Endothelial cell of umbilical vein (primary cell): ENCODE measurements around the gene NTSR1. TPM values are rescaled to one million over a fixed set of nuclear protein-coding genes. Genes with fewer than 3 reads are reported as not detected.

Experiments
- BruUV-seq: library from RNA; stranded (reverse); fragments of 400-500 nt; replicated peaks from 2 replicates; lab custom pipeline; 2021; lab: Mats Ljungman, UMichigan
- CTCF ChIA-PET: fragments of 300-600, 350-600 bp; sonication (Branson Sonifier 250); formaldehyde crosslinking; loops from one replicate; lab custom pipeline; 2021; ENCODE audit warnings: antibody characterized with exemption, inconsistent platforms; lab: Charles Lee
- POLR2A ChIA-PET: fragments of 300-600, 350-600 bp; sonication (Branson Sonifier 250); formaldehyde crosslinking; loops from one replicate; lab custom pipeline; 2021; ENCODE audit warnings: antibody characterized with exemption, inconsistent platforms; lab: Charles Lee
- DNase-seq: peaks from one replicate; pipeline ENCODE4 v3.0.0-alpha.2; 2011; ENCODE audit warnings: low read depth, low spot score
- FAIRE-seq: peaks from 2 replicates; lab custom pipeline; 2011; peaks lifted over from hg19 to GRCh38; lab: Jason Lieb, UNC
- H2AFZ ChIP-seq: 2 replicates; pipeline ENCODE4 v1.6.0; 2012; ENCODE audit warnings: low read depth, low read length, control low read depth, inconsistent platforms
- H3K27ac ChIP-seq: 2 replicates; pipeline ENCODE4 v1.5.1; 2011; ENCODE audit warnings: low read depth, mild to moderate bottlenecking, control low read depth, low read length, moderate library complexity; ENCODE audit not compliant: insufficient read depth
- H3K27me3 ChIP-seq, 2 experiments: 2 replicates each; pipeline versions ENCODE4 v1.6.0 to v1.6.1; 2011; ENCODE audit warnings: low read length in 2 of 2, mixed read lengths in 1 of 2; ENCODE audit not compliant: control insufficient read depth in 2 of 2, insufficient read depth in 2 of 2
- H3K36me3 ChIP-seq, 2 experiments: 2 replicates in 1 of 2; 3 replicates in 1 of 2; pipeline ENCODE4 v1.5.1; 2011; ENCODE audit warnings: low read length in 2 of 2, mild to moderate bottlenecking in 1 of 2, moderate library complexity in 1 of 2; ENCODE audit not compliant: control insufficient read depth in 2 of 2, insufficient read depth in 2 of 2; ENCODE audit errors: extremely low read depth in 1 of 2
- H3K4me1 ChIP-seq: 3 replicates; pipeline ENCODE4 v1.5.1; 2011; ENCODE audit warnings: mild to moderate bottlenecking, low read length; ENCODE audit not compliant: control insufficient read depth, insufficient read depth; ENCODE audit errors: extremely low read depth
- H3K4me2 ChIP-seq: 2 replicates; pipeline ENCODE4 v1.6.1; 2011; ENCODE audit warnings: low read length, control low read depth, mixed read lengths; ENCODE audit not compliant: insufficient read depth
- H3K4me3 ChIP-seq, 3 experiments: fragments of 200-600 bp in 1 of 3; sonication (generic), shearing (Covaris generic) in 1 of 3; replicated peaks in 1 of 3; 2 replicates each; pipeline ENCODE4 v1.5.1; 2011 to 2016; ENCODE audit warnings: control low read depth in 3 of 3, low read length in 3 of 3, mild to moderate bottlenecking in 2 of 3, inconsistent platforms in 1 of 3, low read depth in 1 of 3, moderate library complexity in 1 of 3; ENCODE audit not compliant: insufficient read depth in 1 of 3
- H3K79me2 ChIP-seq: 2 replicates; pipeline ENCODE4 v1.6.0; 2012; ENCODE audit warnings: low read length, inconsistent platforms; ENCODE audit not compliant: control insufficient read depth, insufficient read depth
- H3K9ac ChIP-seq: replicated peaks from 2 replicates; pipeline ENCODE3; 2011; ENCODE audit warnings: low read length, control low read depth; ENCODE audit not compliant: insufficient read depth; ENCODE audit errors: extremely low read depth
- H3K9me1 ChIP-seq: replicated peaks from 3 replicates; pipeline ENCODE4 v1.6.0; 2011; ENCODE audit warnings: mild to moderate bottlenecking, low read length; ENCODE audit not compliant: control insufficient read depth, insufficient read depth; ENCODE audit errors: extremely low read depth
- H3K9me3 ChIP-seq: replicated peaks from 2 replicates; pipeline ENCODE4 v1.5.1; 2012; ENCODE audit warnings: low read length, inconsistent platforms; ENCODE audit not compliant: control insufficient read depth, insufficient read depth
- H4K20me1 ChIP-seq: replicated peaks from 2 replicates; pipeline ENCODE3; 2011; ENCODE audit warnings: mild to moderate bottlenecking, low read length; ENCODE audit not compliant: control insufficient read depth, insufficient read depth; ENCODE audit errors: extremely low read depth
- EZH2 ChIP-seq: IDR thresholded peaks from 2 replicates; pipeline ENCODE4 v1.6.1; 2012; ENCODE audit warnings: borderline replicate concordance, low read depth, mild to moderate bottlenecking, moderate library complexity, low read length, inconsistent platforms; ENCODE audit not compliant: severe bottlenecking
- FOS ChIP-seq: IDR thresholded peaks from 2 replicates; pipeline ENCODE4 v1.6.1; 2011; ENCODE audit warnings: mild to moderate bottlenecking, low read length, moderate library complexity, borderline replicate concordance; ENCODE audit not compliant: insufficient read depth
- GATA2 ChIP-seq: IDR thresholded peaks from 2 replicates; pipeline ENCODE4 v1.7.0; 2011; ENCODE audit warnings: low read depth, mild to moderate bottlenecking, moderate library complexity, mixed read lengths, low read length; ENCODE audit not compliant: insufficient read length, insufficient read depth
- JUN ChIP-seq: IDR thresholded peaks from 2 replicates; pipeline ENCODE4 v1.6.1; 2011; ENCODE audit warnings: borderline replicate concordance, low read depth; ENCODE audit not compliant: insufficient read length, insufficient read depth
- MAX ChIP-seq: IDR thresholded peaks from 2 replicates; pipeline ENCODE4 v1.6.1; 2011; ENCODE audit not compliant: insufficient read depth, insufficient read length
- MYC ChIP-seq: IDR thresholded peaks from one replicate; pipeline ENCODE4 v1.6.1; 2011; ENCODE audit warnings: mild to moderate bottlenecking, low read depth, low read length
- POLR2A ChIP-seq: IDR thresholded peaks from 2 replicates; pipeline ENCODE4 v1.6.1; 2012; ENCODE audit warnings: low read depth, mild to moderate bottlenecking, control low read depth, low read length
- POLR2AphosphoS5 ChIP-seq: IDR thresholded peaks from 2 replicates; pipeline ENCODE4 v1.6.1; 2012; ENCODE audit warnings: low read depth, mild to moderate bottlenecking, control low read depth, low read length, moderate library complexity; ENCODE audit not compliant: insufficient read depth
- dilution Hi-C: fragments of 300-500 bp; cut with MboI; formaldehyde crosslinking; loops from one replicate; pipeline ENCODE4 v1.15.0; 2019; ENCODE audit warnings: low sequenced_read_pairs; ENCODE audit not compliant: extremely low pct_ligation_motif_present
- intact Hi-C: fragments of 100-400 bp; cut with micrococcal nuclease; formaldehyde crosslinking; loops from one replicate; pipeline ENCODE4 v1.10.0; 2022
- polyA plus RNA-seq, 4 experiments: library from polyadenylated mRNA; depleted of rRNA in 3 of 4; stranded (reverse) in 3 of 4; unstranded in 1 of 4; fragments of >200 nt; gene quantifications; 2 replicates each; pipeline versions ENCODE4 v1.2.1 to v1.2.3, GENCODE V29; 2011 to 2012; ENCODE audit warnings: missing spikeins in 1 of 4
- total RNA-seq: library from RNA; stranded (reverse); gene quantifications from 2 replicates; pipeline ENCODE4 v1.2.3, GENCODE V29; 2021
- TF ChIP-seq, protein P1 (sequence below), 2 donors: IDR thresholded peaks; 1 replicate in 1 of 2; 2 replicates in 1 of 2; pipeline ENCODE4 v1.5.1; 2011; ENCODE audit warnings: low read length in 2 of 2, mild to moderate bottlenecking in 2 of 2, moderate library complexity in 2 of 2, control low read depth in 1 of 2, inconsistent platforms in 1 of 2, low read depth in 1 of 2; ENCODE audit not compliant: insufficient read depth in 1 of 2; ENCODE audit errors: extremely low read depth in 1 of 2

NTSR1 gene
- total and polyA plus RNA-seq, 2 donors (not counting 3 experiments of a cell fraction or from before 2014, with no cell fraction given), result 0.14 to 2.1 TPM

DNA sequence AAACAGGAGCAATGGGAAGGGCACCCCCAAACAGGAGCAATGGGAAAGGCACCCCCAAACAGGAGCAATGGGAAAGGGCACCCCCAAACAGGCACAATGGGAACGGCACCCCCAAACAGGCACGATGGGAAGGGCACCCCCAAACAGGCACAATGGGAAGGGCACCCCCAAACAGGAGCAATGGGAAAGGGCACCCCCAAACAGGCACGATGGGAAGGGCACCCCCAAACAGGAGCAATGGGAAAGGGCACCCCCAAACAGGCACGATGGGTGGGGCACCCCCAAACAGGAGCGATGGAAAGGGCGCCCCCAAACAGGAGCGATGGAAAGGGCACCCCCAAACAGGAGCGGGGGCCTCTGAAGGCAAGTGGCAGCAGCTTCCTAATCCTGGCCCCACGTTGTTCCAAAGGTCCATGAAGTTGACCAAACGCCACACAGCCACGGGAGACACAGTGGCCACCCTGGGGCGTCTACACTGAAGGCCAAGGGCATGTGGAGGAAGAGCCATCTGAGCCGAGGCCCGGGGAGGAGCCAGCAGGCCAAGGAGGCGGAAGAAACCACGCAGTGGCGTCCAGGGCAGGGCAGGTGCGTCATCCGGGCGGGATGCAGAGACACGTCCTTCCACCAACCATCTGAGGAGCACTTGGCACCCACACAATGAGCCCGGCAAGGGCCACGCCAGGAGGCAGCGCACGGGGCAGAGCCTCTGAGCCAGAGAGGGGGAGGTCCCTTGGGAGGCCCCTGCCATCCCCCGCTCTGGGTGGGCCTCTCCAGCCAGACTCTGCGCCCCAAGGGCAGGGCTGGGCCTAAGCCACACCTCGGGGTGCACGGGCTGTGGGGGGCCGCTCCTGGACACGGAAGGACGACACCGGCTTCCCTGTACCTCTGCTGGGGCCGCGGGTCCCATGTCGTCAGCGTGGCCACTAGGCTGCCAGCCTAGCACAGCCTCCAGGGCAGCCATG is 21.5 kb upstream of the NTSR1 start:
- TF ChIP-seq GATA2 (no peak), POLR2AphosphoS5 (no peak), EZH2 (no peak), POLR2A (no peak), MYC (no peak), MAX (no peak), FOS (no peak), JUN (no peak)
- TF ChIP-seq, protein P1, sequence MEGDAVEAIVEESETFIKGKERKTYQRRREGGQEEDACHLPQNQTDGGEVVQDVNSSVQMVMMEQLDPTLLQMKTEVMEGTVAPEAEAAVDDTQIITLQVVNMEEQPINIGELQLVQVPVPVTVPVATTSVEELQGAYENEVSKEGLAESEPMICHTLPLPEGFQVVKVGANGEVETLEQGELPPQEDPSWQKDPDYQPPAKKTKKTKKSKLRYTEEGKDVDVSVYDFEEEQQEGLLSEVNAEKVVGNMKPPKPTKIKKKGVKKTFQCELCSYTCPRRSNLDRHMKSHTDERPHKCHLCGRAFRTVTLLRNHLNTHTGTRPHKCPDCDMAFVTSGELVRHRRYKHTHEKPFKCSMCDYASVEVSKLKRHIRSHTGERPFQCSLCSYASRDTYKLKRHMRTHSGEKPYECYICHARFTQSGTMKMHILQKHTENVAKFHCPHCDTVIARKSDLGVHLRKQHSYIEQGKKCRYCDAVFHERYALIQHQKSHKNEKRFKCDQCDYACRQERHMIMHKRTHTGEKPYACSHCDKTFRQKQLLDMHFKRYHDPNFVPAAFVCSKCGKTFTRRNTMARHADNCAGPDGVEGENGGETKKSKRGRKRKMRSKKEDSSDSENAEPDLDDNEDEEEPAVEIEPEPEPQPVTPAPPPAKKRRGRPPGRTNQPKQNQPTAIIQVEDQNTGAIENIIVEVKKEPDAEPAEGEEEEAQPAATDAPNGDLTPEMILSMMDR (IDR thresholded peaks at IDR 0.05; ENCODE audit: extremely low read depth in 1 of 2, insufficient read depth in 1 of 2, low read depth in 1 of 2, low read length in 2 of 2), result no peak
- ChIA-PET CTCF (interaction anchor here (1.2 to 3.3 kb wide), 7 partner anchors 20 to 188 kb away, joined by 3 to 63 read pairs (median 6); no protein-coding TSS in a partner anchor), POLR2A (no interaction called here)
- Histone ChIP-seq H3K4me3 (no peak overlapping the region), H3K4me2 (no peak overlapping the region), H3K79me2 (no peaks in the 10 kb centered on the region), H3K9me1 (no peaks in the 10 kb centered on the region), H3K27ac (no peak overlapping the region), H3K27me3 (peaks cover 0 to 2% of the 10 kb centered on the region in 2 experiments), H3K9me3 (no peaks in the 10 kb centered on the region), H2AFZ (no peak overlapping the region), H3K4me1 (no peaks in the 10 kb centered on the region), H3K36me3 (no peaks in the 10 kb centered on the region), H4K20me1 (no peaks in the 10 kb centered on the region), H3K9ac (no peak overlapping the region)
- intact Hi-C loops (no loop called here), dilution Hi-C loops (no loop called here)
- no peak for FAIRE-seq
- DNase-seq, result no peak
- no TSS peak for BruUV-seq
